HG03064 (cell line): ENCODE data around the gene MYH16.
"Not testable (repeated sequence)": the region's sequence is repeated elsewhere in the genome, so short reads cannot be mapped to it uniquely, and the experiment has no call there.

Experiments used
- ATAC-seq: cut with Tn5 transposase; IDR thresholded peaks from one replicate; pipeline ENCODE4 v1.9.1; 2021; ENCODE audit warnings: low read depth; ENCODE audit not compliant: unreplicated experiment

MYH16 gene

DNA sequence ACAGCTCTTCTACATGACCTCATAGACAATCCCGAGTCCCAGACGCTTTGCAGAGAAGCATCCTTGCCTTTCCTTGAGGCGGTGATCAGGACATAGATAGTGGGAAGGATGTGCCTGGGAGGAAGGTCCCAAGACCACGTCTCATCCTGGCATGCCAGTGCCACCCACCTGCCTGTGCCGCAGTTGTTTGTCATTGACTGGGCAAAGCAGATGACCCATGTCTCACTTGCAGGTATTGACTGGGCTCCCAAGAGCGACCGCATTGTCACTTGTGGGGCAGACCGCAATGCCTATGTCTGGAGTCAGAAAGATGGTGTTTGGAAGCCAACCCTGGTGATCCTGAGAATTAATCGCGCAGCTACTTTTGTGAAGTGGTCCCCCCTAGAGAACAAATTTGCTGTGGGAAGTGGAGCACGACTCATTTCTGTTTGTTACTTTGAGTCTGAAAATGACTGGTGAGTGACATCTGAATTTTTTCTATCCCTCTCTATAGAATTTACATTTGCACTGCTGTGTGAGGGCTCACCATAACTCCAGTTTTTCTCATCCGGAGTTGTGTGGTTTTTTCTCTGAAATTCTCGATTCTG is 71.5 kb downstream of the MYH16 start:
- no peak for ATAC-seq

- not testable (repeated sequence) for ATAC-seq
These were observed 78.0 kb downstream of the MYH16 start for GRCh38 chr7:99350641-99351040.

DNA sequence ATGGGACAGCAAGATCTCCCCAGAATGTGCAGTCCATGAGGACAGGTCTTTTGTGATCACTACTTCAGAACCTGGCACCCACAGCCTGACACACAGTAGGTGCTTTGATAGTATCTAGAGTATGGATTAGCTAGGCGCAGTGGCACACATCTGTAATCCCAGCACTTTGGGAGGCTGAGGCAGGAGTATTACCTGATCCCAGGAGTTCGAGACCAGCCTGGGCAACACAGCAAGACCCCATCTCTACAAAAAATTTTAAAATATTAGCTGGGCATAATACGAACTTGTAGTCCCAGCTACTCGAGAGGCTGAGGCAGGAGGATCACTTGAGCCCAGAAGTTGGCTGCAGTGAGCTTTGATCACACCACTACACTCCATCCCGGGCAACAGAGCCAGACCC is 79.6 kb downstream of the MYH16 start:
- ATAC-seq: no peak

GRCh38 chr7:99355098-99355497 is 82.5 kb downstream of the MYH16 start:
- no peak for ATAC-seq

DNA sequence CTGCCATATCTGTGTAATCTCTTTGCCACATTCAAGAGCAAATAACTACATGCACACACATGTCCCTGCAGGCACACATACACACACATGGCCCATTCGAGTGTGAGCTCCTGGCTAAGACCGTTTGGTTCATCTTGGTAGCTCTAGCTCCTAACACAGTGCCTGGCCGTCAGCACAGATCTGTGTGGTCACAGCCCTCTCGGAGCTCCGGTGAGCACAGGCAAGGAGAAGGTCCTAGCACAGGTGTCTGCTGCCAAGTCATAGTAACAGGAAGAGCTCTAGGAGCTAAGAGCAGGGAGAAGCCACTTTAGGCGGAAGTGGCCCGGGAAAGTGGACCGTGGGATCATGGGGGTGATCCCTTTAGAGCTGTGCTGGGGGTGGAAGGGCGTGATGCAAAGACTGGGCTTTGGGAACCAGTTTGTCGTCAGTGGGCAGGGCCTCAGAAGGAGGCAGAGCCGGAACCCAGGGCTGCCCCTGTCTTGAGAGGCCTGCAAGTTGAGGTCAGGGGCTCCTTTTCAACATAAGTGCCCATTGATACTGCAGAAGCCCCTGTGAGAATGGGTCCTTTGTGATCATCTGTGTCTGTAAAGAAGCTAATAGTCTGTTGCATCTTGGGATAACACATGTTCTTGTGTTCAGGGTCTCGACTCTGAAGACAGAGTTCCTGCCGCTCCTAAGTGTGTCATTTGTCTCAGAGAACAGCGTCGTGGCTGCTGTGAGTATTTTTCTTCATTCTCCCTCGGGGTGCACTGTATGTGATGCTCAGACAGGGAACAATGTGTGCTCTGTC is 85.3 kb downstream of the MYH16 start:
- no peak for ATAC-seq

DNA sequence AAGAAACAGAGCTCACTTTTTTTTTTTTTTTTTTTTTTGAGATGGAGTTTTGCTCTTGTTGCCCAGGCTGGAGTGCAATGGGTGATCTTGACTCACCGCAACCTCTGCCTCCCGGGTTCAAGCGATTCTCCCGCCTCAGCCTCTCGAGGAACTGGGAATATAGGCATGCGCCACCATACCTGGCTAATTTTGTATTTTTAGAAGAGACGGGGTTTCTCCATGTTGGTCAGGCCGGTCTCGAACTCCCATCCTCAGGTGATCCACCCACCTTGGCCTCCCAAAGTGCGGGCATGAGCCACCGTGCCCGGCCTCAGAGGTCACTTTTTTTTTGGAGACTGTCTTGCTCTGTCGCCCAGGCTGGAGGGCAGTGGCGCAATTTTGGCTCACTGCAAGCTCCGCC is 85.9 kb downstream of the MYH16 start:
- not testable (repeated sequence) for ATAC-seq

DNA sequence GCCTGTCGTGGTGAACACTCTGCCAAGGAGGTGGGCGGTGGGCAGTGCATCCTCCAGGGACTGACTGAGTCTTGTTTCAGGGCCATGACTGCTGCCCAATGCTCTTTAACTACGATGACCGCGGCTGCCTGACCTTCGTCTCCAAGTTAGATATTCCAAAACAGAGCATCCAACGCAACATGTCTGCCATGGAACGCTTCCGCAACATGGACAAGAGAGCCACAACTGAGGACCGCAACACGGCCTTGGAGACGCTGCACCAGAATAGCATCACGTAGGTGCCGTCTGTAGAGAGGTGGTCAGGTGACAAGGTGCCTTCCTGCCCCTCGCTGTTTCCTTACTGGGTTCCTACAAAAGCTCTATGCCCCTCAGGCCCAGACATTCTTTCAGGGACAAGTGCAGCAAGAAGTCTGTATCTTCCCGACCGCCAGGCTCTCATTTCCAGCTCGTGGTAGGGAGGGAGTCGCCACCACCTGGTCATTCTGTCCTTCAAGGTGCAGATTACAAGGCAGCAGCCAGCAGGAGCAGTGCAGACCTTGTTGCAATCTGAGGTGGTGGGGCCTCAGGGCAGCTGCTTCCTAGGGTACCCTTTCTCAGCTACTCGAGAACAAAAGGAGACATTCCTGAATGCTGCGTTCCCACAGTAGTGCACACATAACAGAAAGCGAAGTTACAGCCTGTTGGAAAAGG is 87.0 kb downstream of the MYH16 start:
- ATAC-seq: no peak
